A549 treated with Mapracorat at 1 μM for 4 hours (cell line): Measurements from ENCODE around the gene DOC2B. TPM values are rescaled to one million over a fixed set of nuclear protein-coding genes. Genes with fewer than 3 reads are reported as not detected.

Experiments used
- total RNA-seq: library from RNA; stranded (reverse); fragments of 200-300 nt; extraction: Qiagen RNA extraction; gene quantifications from 5 replicates; pipeline ENCODE4 v1.2.3, GENCODE V29; 2022

Gene DOC2B
- 1.7 to 2.7 TPM (median 2.3 TPM) in 5 replicates for total RNA-seq

DNA sequence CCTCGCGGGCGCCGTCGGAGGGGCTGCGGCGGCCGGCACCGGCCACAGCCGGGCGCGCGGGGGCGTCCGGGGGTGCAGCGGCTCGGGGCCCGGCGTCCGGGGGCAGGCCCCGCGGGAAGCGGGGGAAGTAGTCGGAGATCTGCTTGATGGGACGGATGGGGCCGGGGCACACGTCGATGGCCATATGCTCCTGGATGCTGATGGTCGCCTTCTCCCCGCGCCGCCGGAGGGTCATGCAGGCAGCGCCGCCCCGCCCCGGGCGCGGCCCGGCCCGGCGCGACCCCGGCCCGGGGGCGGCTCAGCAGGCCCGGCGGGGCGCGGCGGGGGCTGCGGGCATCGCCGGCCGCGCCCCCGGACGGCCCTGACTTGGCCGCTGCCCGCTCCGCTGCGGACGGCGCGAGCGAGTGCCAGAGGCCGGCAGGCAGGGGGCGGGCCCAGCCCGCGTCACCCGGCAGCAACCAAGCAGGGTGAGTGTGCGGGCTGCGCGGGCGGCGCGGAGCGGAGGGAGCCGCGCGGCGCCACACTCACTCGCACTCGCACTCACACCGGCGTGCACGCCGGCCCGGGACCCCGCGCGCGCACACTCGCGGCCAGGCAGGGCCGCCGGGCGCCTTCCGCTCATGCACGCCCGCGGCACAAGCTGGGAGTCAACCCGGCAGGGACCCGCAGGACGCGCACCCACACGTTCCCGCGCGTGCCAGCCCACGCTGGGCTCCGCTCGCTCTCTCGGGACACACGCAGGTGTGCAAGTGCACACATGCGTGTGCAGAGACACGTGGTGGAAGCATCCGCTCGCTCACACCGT is at the start of gene DOC2B:
Gene DOC2B, minus strand, starts transcription at position 406 of the 805 bp plus-strand sequence. Its CDS starts 171 bp downstream, at position 235.

DNA sequence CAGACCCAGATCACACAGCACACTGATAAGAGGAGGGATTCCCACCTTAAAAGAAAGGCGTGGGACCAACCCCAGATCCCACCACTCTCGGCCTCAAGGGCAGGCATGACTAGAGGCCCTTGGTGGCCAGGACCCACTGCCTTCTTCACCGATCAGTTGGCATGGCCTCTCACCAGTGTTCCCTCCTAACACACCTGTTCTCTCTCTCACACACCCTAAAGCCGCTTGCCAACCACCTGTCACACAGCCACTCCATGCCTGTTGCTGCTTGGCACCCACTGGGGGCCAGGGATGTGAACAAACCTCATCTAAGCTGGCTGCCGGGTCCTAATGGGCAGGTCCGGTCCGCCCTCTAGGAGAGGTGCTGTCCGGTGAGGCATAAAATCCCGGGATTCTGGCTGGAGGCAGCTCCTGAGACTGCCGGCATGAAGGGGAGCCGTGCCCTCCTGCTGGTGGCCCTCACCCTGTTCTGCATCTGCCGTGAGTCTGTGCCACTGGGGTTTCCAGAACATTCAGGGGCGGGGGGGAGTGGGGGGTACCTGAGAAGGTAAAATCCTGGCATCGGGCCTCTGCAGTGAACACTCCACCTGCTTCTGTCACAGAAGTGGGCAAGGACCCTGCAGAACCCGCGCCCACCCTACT is 44.2 kb downstream of the DOC2B start, which contains the start of gene SCGB1C2:
Gene SCGB1C2, plus strand, starts transcription at position 404 of the 642 bp plus-strand sequence. Its CDS starts 22 bp downstream, at position 426.

Other genes with a start within 250 kb of the DOC2B start
- not detected in 5 replicates for gene SCGB1C2, start 44.1 kb downstream of the DOC2B start, total RNA-seq
- 27.6 to 33.0 TPM (median 31.1 TPM) in 5 replicates for gene RPH3AL, start 171.2 kb upstream of the DOC2B start, total RNA-seq